Right forelimb (tissue), 1 donor: ENCODE data around the gene TCEAL2.
A peak's percentile ranks its signal among the peaks of the same experiment; 100 is the strongest.
"Not testable (repeated sequence)": the region's sequence is repeated elsewhere in the genome, so short reads cannot be mapped to it uniquely, and the experiment has no call there.

ENCODE experiments used
- DNase-seq: peaks from one replicate; pipeline ENCODE4 v3.0.0-alpha.2; 2018

The TCEAL2 gene

GRCh38 chrX:102125436-102125835, at the start of gene TCEAL2:
TSS of gene TCEAL2 (plus strand) at chrX:102125679. CDS start at chrX:102126831, 1,152 bp downstream.
- DNase-seq: peak; percentile 39

- no peak for DNase-seq
Measured at GRCh38 chrX:102077426-102077825, 48.1 kb upstream of the TCEAL2 start.

- DNase-seq: no peak
Measured at GRCh38 chrX:102085706-102086105, 39.8 kb upstream of the TCEAL2 start.

- DNase-seq: no peak
Measured at GRCh38 chrX:102113367-102113766, 12.1 kb upstream of the TCEAL2 start.

- DNase-seq: no peak
Measured at GRCh38 chrX:102115748-102116147, 9.7 kb upstream of the TCEAL2 start.

- not testable (repeated sequence) for DNase-seq
Measured at GRCh38 chrX:102125014-102125413, 465 bp upstream of the TCEAL2 start.

- DNase-seq: not testable (repeated sequence)
Measured at GRCh38 chrX:102126080-102126818, 770 bp downstream of the TCEAL2 start.

- DNase-seq: no peak
Measured at GRCh38 chrX:102126863-102127262, 1.4 kb downstream of the TCEAL2 start.

GRCh38 chrX:102129473-102129872, 4.0 kb downstream of the TCEAL2 start:
- DNase-seq: no peak

GRCh38 chrX:102138064-102138463, 12.6 kb downstream of the TCEAL2 start:
- no peak for DNase-seq

- DNase-seq: not testable (repeated sequence)
Measured at GRCh38 chrX:102140876-102141275, 15.4 kb downstream of the TCEAL2 start.

- DNase-seq: not testable (repeated sequence)
Measured at GRCh38 chrX:102141631-102142030, 16.2 kb downstream of the TCEAL2 start.

- DNase-seq: not testable (repeated sequence)
Measured at GRCh38 chrX:102142274-102142673, 16.8 kb downstream of the TCEAL2 start, which contains the start of gene TCEAL6. TSS of gene TCEAL6 (minus strand) at chrX:102142481.

GRCh38 chrX:102154218-102154860, 28.9 kb downstream of the TCEAL2 start:
- DNase-seq: no peak

GRCh38 chrX:102154900-102155805, 29.7 kb downstream of the TCEAL2 start:
- DNase-seq: peak; percentile 40

- peak; percentile 44 for DNase-seq
Measured at GRCh38 chrX:102155806-102156179, 30.3 kb downstream of the TCEAL2 start, which contains the start of gene BEX5. TSS of gene BEX5 (minus strand) at chrX:102155977. CDS start at chrX:102154265, 1,712 bp downstream.
